ENCODE data around the gene CNEP1R1. TPM values are rescaled to one million over a fixed set of nuclear protein-coding genes. Genes with fewer than 3 reads are reported as not detected.

Gene CNEP1R1
- total and polyA plus RNA-seq, 12 donors = 13.9 to 25.3 (median 19.9) TPM

GRCh38 chr16:49998991-49999390 lies 26.0 kb upstream of the CNEP1R1 start:
- intact Hi-C loops (cut with DNase I) = no loop called here
- TF ChIP-seq, protein P1, sequence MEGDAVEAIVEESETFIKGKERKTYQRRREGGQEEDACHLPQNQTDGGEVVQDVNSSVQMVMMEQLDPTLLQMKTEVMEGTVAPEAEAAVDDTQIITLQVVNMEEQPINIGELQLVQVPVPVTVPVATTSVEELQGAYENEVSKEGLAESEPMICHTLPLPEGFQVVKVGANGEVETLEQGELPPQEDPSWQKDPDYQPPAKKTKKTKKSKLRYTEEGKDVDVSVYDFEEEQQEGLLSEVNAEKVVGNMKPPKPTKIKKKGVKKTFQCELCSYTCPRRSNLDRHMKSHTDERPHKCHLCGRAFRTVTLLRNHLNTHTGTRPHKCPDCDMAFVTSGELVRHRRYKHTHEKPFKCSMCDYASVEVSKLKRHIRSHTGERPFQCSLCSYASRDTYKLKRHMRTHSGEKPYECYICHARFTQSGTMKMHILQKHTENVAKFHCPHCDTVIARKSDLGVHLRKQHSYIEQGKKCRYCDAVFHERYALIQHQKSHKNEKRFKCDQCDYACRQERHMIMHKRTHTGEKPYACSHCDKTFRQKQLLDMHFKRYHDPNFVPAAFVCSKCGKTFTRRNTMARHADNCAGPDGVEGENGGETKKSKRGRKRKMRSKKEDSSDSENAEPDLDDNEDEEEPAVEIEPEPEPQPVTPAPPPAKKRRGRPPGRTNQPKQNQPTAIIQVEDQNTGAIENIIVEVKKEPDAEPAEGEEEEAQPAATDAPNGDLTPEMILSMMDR (IDR thresholded peaks at IDR 0.05) = no peak
- no peak for TF ChIP-seq POLR2A (IDR thresholded peaks at IDR 0.05)
- WGBS, 4 donors = 85 to 90% (median 85%) methylated on average over 5 of the region's 5 CpGs

GRCh38 chr16:50001144-50001543 lies 23.9 kb upstream of the CNEP1R1 start:
- Histone ChIP-seq H3K27ac (no peak overlapping the region), H3K4me3 (no peak overlapping the region), H3K36me3 (replicated peaks in 1 of 2) (no peaks in the 10 kb centered on the region), H3K9me3 (replicated peaks in 1 of 3) (no peaks in the 10 kb centered on the region), H3K4me1 (replicated peaks in 1 of 2) (no peaks in the 10 kb centered on the region), H3K27me3 (no peaks in the 10 kb centered on the region)
- intact Hi-C loops (cut with DNase I) = no loop called here
- no peak for DNase-seq
- TF ChIP-seq, protein P1 (IDR thresholded peaks at IDR 0.05) = no peak
- no peak for TF ChIP-seq POLR2A (IDR thresholded peaks at IDR 0.05)
- 77 to 82% (median 80%) methylated on average over 3 of the region's 3 CpGs for WGBS, 4 donors

More at GRCh38 chr16:49998991-49999390, 26.0 kb upstream of the CNEP1R1 start:
- Histone ChIP-seq H3K4me3 (no peak overlapping the region), H3K27me3 (no peaks in the 10 kb centered on the region), H3K4me1 (replicated peaks in 1 of 2) (no peaks in the 10 kb centered on the region), H3K36me3 (replicated peaks in 1 of 2) (no peaks in the 10 kb centered on the region), H3K27ac (no peak overlapping the region), H3K9me3 (replicated peaks in 1 of 3) (no peaks in the 10 kb centered on the region)
- DNase-seq = no peak

- Histone ChIP-seq H3K36me3 (replicated peaks in 1 of 2) (no peaks in the 10 kb centered on the region), H3K4me3 (no peak overlapping the region), H3K9me3 (replicated peaks in 1 of 3) (no peaks in the 10 kb centered on the region), H3K27ac (no peak overlapping the region), H3K4me1 (replicated peaks in 1 of 2) (no peaks in the 10 kb centered on the region), H3K27me3 (no peaks in the 10 kb centered on the region)
- no peak for DNase-seq
- TF ChIP-seq, protein P1 (IDR thresholded peaks at IDR 0.05) = no peak
- TF ChIP-seq POLR2A (IDR thresholded peaks at IDR 0.05) = no peak
- intact Hi-C loops (cut with DNase I) = no loop called here
- 70 to 87% (median 78%) methylated on average over 1 of the region's 1 CpG for WGBS, 4 donors
Observed at GRCh38 chr16:50002190-50002589, 22.8 kb upstream of the CNEP1R1 start.

DNA sequence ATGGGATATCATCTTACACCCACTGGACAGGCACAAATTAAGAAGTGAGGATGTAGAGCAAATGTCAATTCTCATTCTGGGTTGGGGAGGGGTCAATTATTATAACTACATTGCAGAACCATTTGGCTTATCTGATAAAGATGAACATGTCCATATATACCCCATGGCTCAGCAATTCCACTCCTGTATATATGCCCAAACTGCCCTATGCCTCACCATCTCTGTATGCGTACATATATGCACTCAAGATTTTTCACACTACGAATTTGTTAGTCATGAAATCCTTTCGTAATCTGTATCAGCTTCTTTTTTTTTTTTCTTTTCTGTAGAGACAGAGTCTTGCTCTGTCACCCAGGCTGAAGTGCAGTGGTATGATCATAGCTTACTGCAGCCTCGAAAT lies 20.8 kb upstream of the CNEP1R1 start:
- H3K4me1 ChIP-seq (replicated peaks in 1 of 2) = no peaks in the 10 kb centered on the region
- no peak overlapping the region for H3K27ac ChIP-seq
- intact Hi-C loops (cut with DNase I) = no loop called here
- 68 to 76% (median 73%) methylated on average over 4 of the region's 4 CpGs for WGBS, 4 donors
- no peaks in the 10 kb centered on the region for H3K27me3 ChIP-seq
- DNase-seq = no peak
- H3K36me3 ChIP-seq (replicated peaks in 1 of 2) = no peaks in the 10 kb centered on the region
- TF ChIP-seq POLR2A (IDR thresholded peaks at IDR 0.05) = no peak
- TF ChIP-seq, protein P1 (IDR thresholded peaks at IDR 0.05) = no peak
- H3K9me3 ChIP-seq (replicated peaks in 1 of 3) = no peaks in the 10 kb centered on the region
- no peak overlapping the region for H3K4me3 ChIP-seq
